Effector CD4-positive, alpha-beta T cell (primary cell): ENCODE results near the gene SLC23A3.

Experiments
- DNase-seq: peaks from one replicate; pipeline ENCODE4 v3.0.0-alpha.2; 2020

Gene SLC23A3

GRCh38 chr2:219175928-219176817 is 6.3 kb upstream of the SLC23A3 start:
- DNase-seq, result no peak

GRCh38 chr2:219175486-219175885 is 5.7 kb upstream of the SLC23A3 start:
- no peak for DNase-seq

- DNase-seq, result no peak
Observed at GRCh38 chr2:219174801-219175200, 5.0 kb upstream of the SLC23A3 start.

GRCh38 chr2:219174146-219174545 is 4.3 kb upstream of the SLC23A3 start:
- DNase-seq, result no peak

GRCh38 chr2:219173176-219173575 is 3.3 kb upstream of the SLC23A3 start:
- DNase-seq, result no peak

GRCh38 chr2:219172231-219173154 is 2.7 kb upstream of the SLC23A3 start:
- DNase-seq, result no peak

- no peak for DNase-seq
Observed at GRCh38 chr2:219171231-219171651, 1.4 kb upstream of the SLC23A3 start.

GRCh38 chr2:219168932-219169331 is 897 bp downstream of the SLC23A3 start:
- DNase-seq, result no peak

- no peak for DNase-seq
Observed at GRCh38 chr2:219168526-219168925, 1.3 kb downstream of the SLC23A3 start.

- no peak for DNase-seq
Observed at GRCh38 chr2:219167997-219168396, 1.8 kb downstream of the SLC23A3 start.

GRCh38 chr2:219165058-219165911 is 4.5 kb downstream of the SLC23A3 start:
- no peak for DNase-seq

- no peak for DNase-seq
Observed at GRCh38 chr2:219163156-219163555, 6.7 kb downstream of the SLC23A3 start.

- DNase-seq, result no peak
Observed at GRCh38 chr2:219161097-219161496, 8.7 kb downstream of the SLC23A3 start.

GRCh38 chr2:219160186-219161017 is 9.4 kb downstream of the SLC23A3 start, which contains the start of gene NHEJ1:
TSS of gene NHEJ1 (minus strand) at chr2:219160815. CDS start at chr2:219158362, 2,453 bp downstream.
- DNase-seq, result peak; percentile 86

GRCh38 chr2:219159771-219160185 is 10.1 kb downstream of the SLC23A3 start:
- no peak for DNase-seq

- no peak for DNase-seq
Observed at GRCh38 chr2:219158586-219158985, 11.2 kb downstream of the SLC23A3 start.

GRCh38 chr2:219158025-219158424 is 11.8 kb downstream of the SLC23A3 start:
- no peak for DNase-seq

GRCh38 chr2:219157396-219157795 is 12.4 kb downstream of the SLC23A3 start:
- DNase-seq, result no peak

- peak; percentile 44 for DNase-seq
Observed at GRCh38 chr2:219155054-219155644, 14.7 kb downstream of the SLC23A3 start.

- no peak for DNase-seq
Observed at GRCh38 chr2:219149667-219150066, 20.2 kb downstream of the SLC23A3 start.

GRCh38 chr2:219142329-219142728 is 27.5 kb downstream of the SLC23A3 start:
- DNase-seq, result no peak
